ENCODE data around the gene CD226.

GRCh38 chr18:69985239-69985638, 37.6 kb upstream of the CD226 start:
- TF ChIP-seq POLR2A (IDR thresholded peaks at IDR 0.05) (no peak), CTCF (IDR thresholded peaks at IDR 0.05) (no peak)
